Transverse colon (tissue), 4 donors: Measurements from ENCODE around the gene FCMR.

Experiments used
- EP300 ChIP-seq: sonication (generic); formaldehyde crosslinking; IDR thresholded peaks from one replicate; pipeline ENCODE4 v1.6.1; 2017; ENCODE audit warnings: antibody characterized with exemption, low read depth
- POLR2A ChIP-seq: fragments of 450-650 bp; IDR thresholded peaks from one replicate; pipeline ENCODE4 v1.6.1; 2016; ENCODE audit warnings: antibody characterized with exemption, mild to moderate bottlenecking, moderate library complexity
- POLR2AphosphoS5 ChIP-seq, 3 donors: sonication (generic); formaldehyde crosslinking; IDR thresholded peaks; one replicate each; pipeline ENCODE4 v1.6.1; 2016; ENCODE audit warnings: antibody characterized with exemption in 3 of 3
- TF ChIP-seq, protein P1 (sequence below), 5 experiments: fragments of 200-600 bp in 3 of 5; fragments of 450-650 bp in 2 of 5; sonication (generic) in 3 of 5; IDR thresholded peaks; 1 replicate in 2 of 5; 2 replicates in 3 of 5; pipeline ENCODE4 v1.5.1; 2016 to 2017; ENCODE audit warnings: antibody characterized with exemption in 5 of 5, inconsistent platforms in 3 of 5, mild to moderate bottlenecking in 2 of 5, moderate library complexity in 1 of 5

DNA sequence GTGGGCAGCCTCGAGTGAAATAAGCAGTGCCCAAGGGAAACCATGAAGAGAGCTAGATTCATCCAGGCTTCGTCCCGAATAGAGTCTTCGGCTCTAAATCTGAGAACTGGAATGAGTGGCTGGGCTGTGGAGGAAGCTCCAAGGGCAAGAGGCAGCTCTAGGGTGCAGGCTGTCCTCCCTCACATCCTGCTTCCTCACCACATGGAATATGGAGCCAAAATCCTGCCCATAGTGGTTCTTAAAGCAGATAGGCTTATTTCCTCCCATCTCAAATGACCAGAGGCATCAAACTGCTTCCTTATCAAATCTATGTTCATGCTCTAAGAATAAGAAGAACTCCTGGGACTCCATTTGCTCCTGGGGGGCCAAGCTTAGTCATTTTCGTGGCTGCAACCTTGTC, 22.0 kb downstream of the FCMR start:
- TF ChIP-seq, protein P1, sequence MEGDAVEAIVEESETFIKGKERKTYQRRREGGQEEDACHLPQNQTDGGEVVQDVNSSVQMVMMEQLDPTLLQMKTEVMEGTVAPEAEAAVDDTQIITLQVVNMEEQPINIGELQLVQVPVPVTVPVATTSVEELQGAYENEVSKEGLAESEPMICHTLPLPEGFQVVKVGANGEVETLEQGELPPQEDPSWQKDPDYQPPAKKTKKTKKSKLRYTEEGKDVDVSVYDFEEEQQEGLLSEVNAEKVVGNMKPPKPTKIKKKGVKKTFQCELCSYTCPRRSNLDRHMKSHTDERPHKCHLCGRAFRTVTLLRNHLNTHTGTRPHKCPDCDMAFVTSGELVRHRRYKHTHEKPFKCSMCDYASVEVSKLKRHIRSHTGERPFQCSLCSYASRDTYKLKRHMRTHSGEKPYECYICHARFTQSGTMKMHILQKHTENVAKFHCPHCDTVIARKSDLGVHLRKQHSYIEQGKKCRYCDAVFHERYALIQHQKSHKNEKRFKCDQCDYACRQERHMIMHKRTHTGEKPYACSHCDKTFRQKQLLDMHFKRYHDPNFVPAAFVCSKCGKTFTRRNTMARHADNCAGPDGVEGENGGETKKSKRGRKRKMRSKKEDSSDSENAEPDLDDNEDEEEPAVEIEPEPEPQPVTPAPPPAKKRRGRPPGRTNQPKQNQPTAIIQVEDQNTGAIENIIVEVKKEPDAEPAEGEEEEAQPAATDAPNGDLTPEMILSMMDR (IDR thresholded peaks at IDR 0.05), result no peak
- TF ChIP-seq POLR2AphosphoS5 (IDR thresholded peaks at IDR 0.05), result no peak
- TF ChIP-seq POLR2A, result no peak
- TF ChIP-seq EP300, result no peak
